Gastrocnemius medialis (tissue), 4 donors: ENCODE results near the gene RIPOR3.

Experiments
- CTCF ChIP-seq, 5 experiments: fragments of 450-650 bp in 3 of 5; fragments of 200-600 bp in 2 of 5; sonication (generic) in 2 of 5; IDR thresholded peaks in 4 of 5; conservative IDR thresholded peaks in 1 of 5; 1 replicate in 4 of 5; 2 replicates in 1 of 5; pipeline ENCODE4 v1.5.1; 2016 to 2019; ENCODE audit warnings: antibody characterized with exemption in 5 of 5, mild to moderate bottlenecking in 3 of 5, moderate library complexity in 3 of 5
- POLR2A ChIP-seq, 2 donors: fragments of 450-650 bp; IDR thresholded peaks; one replicate each; pipeline ENCODE4 v1.6.1; 2017; ENCODE audit warnings: antibody characterized with exemption in 2 of 2, mild to moderate bottlenecking in 2 of 2, moderate library complexity in 2 of 2

- TF ChIP-seq CTCF (IDR thresholded peaks at IDR 0.05 in 4 of 5, conservative IDR thresholded peaks at IDR 0.05 in 1 of 5) (no peak), POLR2A (IDR thresholded peaks at IDR 0.05) (no peak)
Measured at GRCh38 chr20:50595433-50595895, 95.9 kb downstream of the RIPOR3 start.
